NCI-H1930 (cell line): ENCODE results near the gene ZSCAN12.

Experiments
- DNase-seq, 2 experiments: peaks; one replicate each; lab custom pipeline; 2025; lab: John Stamatoyannopoulos, UW

ZSCAN12 gene

DNA sequence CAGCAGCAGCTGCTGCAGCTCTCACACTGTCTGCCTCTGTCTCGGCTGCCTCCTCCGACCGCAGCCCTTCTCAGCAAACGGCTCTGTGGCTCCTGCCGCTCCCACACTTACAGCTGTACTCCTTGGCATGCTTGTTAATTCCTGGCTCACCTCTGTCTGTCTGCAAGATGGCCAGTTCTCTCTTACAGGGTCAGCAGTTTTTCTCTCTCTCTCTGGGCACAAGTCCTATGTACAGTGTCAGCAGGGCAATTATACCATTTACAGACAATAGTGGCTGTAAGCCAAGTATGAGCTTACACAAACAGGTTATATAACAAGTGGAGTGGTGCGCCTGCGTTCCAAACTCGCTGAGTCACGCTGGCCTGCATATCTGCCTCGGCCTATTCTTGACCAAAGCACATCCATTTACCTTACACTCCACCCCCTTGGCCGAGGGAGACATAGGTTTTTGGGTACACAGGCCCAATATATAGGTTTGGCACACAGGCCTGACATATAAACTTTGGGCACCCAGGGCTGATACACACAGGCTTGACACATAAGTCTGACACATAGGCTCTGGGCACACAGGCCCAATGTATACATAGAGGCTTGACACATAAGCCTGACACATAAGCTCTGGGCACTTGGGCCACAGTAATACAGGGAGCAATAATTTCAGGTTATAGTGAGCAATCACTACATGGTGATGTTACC lies 45.4 kb downstream of the ZSCAN12 start:
- no peak for DNase-seq

DNA sequence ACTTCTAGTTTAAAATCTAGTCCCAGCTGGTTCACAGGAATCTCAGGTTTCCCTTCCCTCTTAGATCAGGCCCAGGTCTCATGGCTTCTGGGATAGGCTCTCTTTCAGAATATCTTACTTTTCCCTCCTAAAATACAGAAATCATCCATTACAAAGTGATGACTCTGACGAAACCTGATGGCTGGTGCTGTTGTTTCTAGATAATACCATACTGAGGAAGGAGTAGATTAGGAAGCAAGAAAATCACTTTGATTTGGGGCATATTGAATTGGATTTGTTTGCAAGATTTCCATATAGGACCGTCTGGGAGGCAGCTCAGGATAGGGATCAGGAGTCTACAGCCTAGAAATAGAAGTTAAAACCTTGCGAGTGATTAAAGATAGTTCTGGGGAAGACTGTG lies 46.2 kb downstream of the ZSCAN12 start:
- no peak for DNase-seq

DNA sequence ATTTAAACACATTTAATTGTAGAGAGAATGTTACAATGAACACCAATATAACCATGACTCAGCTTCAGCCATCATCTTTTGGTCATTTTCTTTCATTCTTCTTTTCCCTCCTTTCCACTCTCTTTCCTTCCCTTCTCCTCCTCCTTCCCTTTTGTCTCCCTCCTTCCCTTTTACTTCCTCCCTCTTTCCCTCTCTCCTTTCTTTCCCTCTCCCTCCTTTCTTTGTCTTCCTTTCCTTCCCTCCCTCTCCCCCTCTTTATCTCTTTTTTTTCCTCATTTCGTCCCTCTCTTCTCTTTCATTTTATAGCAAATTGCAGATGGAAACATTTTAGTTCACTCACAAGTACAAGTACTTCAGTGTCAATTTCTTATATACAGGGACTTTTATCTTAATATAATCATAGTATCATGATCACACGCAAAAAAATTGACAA lies 48.0 kb downstream of the ZSCAN12 start:
- DNase-seq: no peak

DNA sequence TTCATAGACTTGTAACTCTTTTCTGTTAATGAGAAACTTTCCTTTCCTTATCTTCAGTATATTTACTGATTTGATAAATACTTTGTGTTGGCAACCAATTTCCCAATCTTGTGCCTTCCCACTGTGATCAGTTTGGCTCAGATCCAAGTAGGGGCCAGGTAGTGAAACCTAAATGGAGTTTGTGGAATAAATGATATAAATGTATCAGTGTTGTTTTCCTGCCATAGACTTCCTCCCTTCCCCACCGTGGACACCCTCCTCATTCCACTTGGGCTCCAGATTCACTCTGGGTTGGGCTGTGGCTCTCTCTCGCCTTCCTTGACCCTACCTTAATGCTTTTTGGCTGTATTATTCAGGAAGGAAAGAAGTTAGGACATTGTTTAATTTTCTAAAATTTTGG lies 48.5 kb downstream of the ZSCAN12 start:
- DNase-seq: no peak

DNA sequence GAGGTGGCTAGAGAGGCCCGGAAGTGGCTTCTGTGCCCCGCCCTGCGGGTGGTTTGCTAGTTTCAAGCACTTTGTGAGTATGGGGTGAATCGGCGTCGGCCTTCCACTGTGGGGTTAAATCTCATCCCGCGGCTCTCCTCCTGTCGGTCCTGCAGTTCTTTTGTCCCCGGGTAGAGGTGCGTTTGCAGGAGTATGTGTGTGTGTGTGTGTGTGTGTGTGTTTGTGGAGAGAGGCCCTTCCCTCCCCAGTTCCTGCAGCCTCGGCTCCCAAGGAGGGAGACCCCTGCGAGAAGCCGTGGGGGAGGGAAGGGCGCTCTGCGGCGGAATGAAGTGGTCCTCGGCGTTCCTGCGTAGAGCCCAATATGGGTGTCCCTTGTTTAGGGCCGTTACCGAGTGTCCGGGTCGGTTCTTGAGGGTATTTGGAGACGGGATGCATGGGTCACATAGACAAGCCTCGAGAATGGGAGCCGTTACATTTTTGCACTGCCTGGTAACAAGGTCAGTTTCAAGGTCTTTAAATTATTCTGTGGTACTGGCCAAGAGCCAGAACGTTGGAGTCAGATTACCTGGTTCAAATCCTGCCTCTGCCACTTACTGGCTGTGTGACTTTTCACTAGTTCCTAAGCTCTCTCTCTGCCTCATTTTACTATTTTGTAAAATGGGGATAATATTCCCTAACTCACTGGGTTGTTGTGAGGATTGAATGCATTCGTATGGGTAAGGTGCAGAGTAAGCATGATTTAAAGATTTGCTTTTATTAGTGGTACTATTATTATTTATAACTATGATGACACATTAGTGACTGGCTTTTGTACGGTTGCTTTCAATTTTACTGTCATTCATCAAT lies 49.4 kb downstream of the ZSCAN12 start, which contains the start of gene ZKSCAN3:
TSS of gene ZKSCAN3 (plus strand) at position 56 of the 846 bp plus-strand sequence. CDS start 9,640 bp downstream, outside the sequence.
- DNase-seq: peak; percentile 69 to 71

DNA sequence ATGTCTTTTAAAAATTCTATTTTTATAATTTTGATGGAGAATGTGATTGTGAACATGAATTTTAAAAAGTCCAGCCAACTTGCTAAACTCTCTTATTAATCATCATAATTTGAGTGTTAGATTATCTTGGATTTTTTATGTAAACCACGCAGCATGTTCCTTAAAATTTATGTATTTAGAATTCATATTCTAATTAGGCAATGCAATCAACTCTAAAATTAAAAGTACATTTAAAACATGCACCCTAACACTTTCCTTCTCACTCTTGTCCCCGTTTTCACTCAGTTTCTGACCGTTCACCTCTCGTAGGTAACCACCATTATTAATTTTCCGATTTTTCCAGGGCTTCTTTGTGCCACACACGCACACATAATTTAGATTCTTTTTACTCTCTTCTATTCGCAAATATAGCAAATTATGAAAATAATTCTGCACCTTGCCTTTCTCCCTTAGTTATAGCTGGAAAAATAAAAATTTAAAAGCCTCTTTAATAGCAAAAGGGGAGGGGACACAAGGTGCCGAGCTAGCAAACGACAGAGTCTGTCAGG lies 50.1 kb downstream of the ZSCAN12 start:
- DNase-seq: no peak

DNA sequence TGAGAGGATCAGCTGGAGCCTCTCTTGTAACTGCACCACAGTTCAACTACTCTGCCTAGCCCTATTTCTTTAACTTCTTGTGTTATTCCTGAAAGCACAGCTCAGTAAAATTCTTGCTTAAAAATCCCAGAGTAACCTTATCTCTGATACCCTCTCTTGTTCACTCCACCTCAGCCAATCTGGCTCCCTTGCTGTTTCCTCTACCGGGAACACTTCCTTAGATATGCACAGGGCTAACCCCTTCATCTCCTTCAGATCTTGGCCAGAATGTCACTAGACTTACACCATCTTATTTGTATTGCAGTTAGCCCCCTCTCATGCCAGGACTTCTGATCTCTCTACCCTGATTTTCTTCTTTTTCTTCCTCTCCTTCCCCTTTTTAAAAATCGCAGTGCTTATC lies 52.4 kb downstream of the ZSCAN12 start:
- no peak for DNase-seq

DNA sequence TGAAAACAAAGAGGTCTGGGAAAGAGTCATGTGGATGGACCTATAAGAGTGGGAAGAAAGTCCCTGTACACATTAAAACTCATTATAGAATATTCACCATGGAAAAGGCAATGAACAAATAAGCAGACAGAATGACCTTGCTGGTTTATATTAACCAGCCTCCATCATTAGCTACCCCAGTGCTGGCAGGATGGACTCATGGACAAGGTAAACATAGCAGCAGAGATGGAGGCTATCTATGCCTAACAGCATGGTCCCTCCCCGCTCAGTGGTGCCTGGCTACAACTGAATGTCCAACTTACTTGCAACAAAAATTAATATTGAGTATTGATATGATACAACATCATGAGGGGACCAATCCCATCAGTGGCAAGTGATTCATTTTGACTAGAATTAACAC lies 54.3 kb downstream of the ZSCAN12 start:
- DNase-seq: no peak

DNA sequence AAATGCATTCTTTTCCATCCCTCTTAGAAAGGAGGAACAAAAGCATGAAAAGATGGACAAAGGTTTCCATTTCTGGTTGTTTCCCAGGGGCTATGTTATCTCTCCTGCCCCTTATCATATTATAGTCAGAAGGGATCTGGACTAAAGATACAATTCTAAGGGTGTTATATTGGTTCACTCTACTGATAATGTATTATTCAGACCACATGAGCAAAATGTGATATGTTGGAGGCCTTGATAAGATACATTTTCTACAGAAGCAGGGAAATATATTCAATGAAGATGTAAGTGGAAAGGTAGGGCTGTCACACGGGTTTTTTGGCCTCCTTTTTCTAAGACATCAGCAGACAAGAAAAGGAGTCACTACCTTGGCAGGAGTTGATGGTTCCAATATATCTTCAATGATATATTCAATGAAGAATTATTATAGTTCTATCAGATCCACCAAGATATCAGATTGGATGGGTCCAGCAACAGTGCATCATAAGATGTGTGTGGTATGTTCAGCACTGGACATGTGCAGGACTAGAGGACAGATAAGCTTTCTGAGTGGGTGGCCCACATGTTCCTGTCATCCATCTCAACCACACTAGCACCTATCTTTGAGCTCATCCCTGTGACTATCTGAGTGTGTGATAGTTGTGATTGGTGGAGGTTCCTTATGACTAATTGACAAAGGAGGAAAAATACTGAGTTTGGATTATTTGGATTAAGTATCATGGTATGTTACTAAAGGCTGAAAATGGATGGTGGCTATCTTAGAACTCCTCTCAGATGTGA lies 55.5 kb downstream of the ZSCAN12 start:
- no peak for DNase-seq

DNA sequence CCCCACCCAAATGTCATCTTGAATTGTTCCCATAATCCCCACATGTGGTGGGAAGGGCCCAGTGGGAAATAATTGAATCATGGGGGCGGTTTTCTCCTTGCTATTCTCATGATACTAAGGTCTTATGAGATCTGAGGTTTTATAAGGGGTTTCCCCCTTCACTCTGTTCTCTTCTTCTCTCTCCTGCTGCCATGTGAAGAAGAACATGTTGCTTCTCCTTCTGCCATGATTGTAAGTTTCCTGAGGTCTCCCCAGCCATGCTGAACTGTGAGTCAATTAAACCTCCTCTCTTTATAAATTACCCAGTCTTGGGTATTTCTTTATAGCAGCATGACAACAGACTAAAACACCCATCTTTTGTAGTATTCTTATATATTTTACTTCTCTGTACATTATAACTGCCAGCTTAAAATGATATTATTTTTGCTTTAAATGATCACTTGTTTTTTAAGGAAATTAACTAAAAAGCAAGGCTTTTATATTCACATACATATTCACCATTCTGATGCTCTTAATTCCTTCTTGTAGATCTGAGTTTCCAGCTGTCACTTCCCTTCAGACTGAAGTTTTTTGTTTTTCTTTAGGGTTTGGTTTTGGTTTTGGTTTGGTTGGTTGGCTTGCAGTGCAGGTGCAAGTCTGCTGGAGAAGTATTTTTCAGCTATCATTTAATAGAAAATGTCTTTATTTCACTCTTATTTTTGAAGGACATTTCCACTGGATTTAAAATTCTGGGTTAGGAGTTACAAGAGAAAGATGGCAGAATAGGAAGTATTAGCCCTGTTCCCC lies 59.0 kb downstream of the ZSCAN12 start:
- no peak for DNase-seq

DNA sequence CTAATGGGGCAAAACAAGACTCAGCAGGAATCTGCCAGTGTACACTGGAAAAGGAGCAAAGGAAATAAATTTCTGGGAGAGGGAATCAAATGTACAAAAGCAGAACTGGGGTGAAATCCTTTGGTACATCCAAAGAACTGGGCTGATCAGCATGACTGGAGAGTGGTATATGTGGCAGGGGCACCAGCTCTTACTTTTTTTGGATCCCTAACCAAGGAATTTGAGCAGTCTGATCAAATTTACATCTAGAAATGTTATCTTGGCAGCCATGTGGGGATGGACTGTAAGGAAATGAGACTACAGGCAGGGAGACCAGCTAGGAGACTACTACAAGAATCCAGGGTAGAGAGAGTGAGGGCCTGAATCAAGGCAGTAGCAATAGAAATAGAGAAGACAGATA lies 62.4 kb downstream of the ZSCAN12 start:
- no peak for DNase-seq

DNA sequence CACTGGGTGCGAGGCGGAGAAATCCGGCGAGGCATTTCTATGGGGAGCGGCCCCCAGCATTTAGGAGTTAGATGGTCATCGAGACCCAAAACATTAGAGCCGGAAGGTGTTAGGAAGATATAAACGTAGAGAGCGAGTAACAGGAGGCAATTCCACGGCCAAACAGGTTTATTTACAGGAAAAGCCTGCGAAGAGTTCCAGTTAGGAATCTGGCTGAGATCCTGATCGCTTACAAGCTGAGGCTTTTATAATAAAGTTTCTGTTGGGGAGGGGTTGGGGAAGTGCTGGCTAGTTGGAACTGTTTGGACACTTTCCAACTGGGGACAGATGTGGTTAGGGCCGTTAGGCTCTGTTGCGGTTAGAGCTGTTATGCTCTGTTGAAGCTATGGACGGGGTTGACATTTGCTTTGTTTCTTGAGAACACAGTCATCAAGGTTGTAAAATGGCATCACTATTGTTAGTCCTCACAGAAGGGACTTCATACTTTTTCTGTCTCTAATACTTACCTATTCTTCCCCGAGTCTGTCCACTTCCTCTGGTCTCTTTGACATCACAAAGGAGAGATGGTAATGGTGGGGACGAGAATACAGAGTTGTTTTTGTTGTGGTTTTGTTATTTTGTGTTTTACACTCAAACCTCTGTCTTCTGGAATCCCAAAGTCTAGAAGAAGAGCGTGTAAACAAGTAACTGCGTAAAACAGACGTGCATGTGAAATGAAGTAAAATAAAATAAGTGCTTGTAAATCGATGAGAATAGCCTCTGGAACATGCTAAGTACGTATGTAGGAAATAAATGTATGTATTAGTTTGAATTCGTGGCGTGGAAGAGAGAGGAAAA lies 63.0 kb downstream of the ZSCAN12 start:
- no peak for DNase-seq

DNA sequence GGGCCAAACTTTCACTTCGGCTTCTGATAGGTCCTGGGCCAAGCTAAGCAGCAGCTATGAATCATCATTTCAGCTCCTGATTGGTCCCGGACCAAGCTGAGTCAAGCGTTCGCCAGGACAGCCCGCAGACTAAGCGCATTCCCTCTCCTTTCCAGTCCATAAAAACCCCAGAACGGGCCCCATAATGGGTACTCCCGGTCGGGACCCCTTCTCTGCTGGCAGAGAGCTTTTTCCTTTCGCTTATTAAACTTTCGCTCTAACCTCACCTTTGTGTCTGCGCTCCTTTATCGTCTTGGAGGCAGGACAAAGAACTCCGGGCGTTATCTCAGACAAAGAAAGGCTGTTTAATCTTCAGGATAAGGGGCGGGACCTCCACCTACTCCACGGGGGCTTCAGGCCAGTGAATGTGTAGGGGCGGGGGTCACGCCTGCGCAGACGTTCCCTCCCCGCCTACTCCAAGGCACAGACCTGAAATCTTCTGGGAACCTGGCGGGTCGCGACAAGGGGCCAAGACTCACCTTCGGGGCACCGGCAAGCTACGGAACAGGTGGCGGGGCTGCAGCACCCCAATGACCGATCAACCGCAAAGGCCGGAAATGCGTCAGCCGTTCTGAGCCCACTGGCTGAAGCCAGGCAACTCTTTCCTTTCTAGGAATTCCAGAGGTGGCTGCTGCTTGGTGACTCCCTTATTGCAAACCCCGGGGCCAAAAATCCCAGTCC lies 63.8 kb downstream of the ZSCAN12 start, which contains the start of gene ZSCAN31:
TSS of gene ZSCAN31 (minus strand) at position 585 of the 720 bp plus-strand sequence. CDS start 6,465 bp downstream, outside the sequence.
- DNase-seq: peak; percentile 44 to 46

DNA sequence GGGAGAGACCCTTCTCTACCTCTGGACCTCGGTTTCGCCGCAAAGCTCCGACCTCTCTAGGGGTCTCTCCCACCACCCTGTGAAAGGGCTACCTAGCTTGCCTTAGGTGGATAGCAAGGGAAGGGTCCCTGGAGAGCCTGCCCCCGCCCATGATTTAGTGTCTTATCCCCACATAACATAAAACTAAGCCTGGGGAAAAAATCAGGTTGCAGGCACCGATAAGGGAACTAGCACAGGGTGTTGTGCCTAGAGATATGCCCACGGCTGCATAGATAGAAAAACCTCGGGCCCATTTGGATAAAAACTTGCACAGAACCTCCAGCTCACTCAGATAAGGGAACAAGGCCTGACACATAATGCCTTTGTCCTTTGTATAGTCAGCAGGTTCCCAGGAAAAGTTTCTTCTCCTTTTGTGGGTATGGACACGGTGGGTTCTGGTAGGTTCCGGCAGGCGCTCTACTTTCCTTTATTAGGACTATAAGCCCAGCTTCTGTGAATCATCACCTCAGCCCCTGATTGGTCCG lies 64.4 kb downstream of the ZSCAN12 start:
- no peak for DNase-seq

DNA sequence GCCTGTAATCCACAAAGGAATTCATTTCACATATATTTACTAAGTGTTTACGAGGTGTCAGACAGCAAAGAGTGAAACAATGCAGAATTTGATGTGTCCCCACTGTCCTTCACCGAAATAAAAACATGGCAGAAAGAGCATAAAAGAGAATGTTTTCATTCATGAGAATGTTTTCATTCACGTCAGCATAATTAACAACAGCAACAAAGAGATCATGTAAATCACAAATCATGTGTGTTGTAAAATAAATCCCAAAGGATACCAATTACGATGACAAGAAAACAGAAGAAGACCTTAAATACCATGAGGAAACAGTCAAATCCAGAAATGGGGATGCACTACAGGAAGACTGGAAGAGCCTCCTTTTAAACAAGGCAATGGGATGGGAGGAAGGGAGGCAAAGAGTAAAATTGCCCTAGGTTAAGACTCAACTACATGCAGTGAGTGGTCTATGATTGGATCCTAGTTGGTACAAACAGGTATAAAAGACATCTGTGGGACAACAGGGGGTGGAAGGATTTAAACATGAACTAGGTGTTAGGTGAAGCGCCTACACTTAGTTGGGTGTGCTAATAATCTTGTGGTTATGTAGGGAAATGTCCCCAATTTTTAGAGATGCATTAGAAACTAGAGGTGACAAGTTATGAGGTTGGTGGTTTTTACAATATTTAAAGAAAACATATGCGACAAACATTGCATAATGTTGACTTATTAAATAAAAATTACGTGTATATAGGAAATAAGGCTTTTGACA lies 65.1 kb downstream of the ZSCAN12 start:
- no peak for DNase-seq

DNA sequence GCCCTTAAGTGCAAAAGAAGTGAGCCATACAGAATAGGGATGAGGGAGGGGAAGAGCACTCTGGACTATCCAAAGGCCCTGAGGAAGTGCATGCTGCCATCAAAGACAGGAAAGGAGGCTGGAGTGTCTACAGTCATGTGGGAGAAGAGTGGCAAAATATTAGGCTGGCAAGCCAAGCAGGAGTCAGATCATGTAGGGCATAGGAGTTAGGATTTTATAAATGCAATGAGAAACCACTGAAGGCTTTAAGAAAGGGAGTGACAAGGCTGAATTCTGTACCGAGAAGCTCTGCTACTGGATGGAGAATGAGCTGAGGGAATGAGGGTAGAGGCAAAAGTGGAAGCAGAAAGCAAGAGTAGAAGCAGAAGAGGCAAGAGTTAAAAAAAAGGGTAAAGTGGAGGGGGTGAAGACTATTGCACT lies 65.9 kb downstream of the ZSCAN12 start:
- no peak for DNase-seq

DNA sequence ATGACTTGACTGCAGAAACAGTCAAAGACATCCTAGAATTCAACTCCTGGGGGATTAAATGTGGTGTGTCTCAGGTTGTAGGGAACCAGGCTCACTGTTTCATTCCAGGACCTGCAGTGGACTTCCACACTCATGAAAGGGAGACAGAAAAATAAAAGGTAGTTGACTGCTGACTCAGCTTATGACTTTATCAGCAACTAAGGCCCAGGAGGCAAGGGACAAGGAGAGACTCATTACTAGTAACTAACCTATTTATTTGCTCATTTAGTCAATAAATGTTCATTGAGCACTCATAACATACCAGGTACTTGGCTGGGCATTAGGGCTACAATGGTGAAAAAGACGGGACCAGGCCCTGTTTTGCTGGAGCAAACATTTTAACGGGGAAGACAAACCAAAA lies 66.5 kb downstream of the ZSCAN12 start:
- no peak for DNase-seq

DNA sequence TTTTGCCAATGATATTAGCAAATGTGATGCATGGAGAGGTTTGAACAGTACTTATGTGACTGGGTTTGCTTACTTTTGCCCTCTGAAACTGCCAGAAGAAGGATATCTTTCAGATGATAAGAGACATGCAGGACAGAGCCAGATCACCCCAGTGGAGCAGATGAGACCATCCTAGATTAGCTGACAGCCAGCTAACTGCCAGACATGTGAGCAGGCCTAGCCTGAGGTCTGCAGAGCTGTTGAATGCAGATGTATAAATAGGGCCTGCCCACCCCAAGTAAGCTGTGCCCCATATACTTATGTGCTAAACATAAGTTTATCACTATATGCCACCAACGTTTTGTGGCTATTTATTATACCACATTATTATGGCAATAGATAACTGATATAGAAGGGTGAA lies 69.5 kb downstream of the ZSCAN12 start:
- no peak for DNase-seq
